Activated CD4-positive, alpha-beta T cell treated with anti-CD3 and anti-CD28 coated beads for 1 hour (primary cell): ENCODE measurements around the gene NFS1.
"Not testable (repeated sequence)": the region's sequence is repeated elsewhere in the genome, so short reads cannot be mapped to it uniquely, and the experiment has no call there.

Source experiments
- DNase-seq: peaks from one replicate; pipeline ENCODE4 v3.0.0-alpha.2; 2020

NFS1 gene

DNA sequence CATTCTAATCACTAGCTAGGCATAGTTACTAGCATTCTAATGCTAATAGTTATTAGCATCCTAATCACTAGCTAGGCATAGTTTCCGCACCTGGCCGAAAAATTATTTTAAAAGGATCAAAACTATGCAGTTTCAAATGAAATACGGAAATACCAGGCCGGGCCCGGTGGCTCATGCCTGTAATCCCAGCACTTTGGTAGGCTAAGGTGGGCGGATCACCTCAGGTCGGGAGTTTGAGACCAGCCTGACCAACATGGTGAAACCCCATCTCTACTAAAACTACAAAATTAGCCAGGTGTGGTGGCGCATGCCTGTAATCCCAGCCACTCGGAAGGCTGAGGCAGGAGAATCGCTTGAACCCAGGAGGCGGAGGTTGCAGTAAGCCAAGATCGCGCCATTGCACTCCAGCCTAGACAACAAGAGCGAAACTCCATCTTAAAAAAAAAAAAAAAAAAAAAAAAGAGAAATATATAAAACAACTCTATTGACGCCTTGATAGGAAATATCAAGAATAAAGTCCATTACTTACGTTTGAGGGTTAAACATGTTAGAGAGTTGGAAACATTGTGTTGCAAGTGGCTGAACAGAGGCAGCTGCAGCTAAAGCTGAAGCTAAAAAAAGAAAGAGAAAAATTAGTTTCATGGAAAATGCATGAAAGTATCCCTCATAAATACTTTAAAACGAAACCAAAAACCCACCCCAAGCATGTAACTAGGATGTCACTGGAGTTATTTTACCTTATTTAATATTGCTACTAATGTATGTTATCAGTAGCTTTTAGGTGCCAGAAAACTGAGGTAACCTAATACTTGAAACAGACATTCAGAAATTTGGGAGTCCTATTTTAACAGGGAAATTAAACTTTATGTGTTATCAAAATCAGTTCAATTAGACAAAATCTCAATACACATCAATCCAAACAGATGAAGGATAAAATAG is 7.7 kb upstream of the NFS1 start:
- DNase-seq: not testable (repeated sequence)

DNA sequence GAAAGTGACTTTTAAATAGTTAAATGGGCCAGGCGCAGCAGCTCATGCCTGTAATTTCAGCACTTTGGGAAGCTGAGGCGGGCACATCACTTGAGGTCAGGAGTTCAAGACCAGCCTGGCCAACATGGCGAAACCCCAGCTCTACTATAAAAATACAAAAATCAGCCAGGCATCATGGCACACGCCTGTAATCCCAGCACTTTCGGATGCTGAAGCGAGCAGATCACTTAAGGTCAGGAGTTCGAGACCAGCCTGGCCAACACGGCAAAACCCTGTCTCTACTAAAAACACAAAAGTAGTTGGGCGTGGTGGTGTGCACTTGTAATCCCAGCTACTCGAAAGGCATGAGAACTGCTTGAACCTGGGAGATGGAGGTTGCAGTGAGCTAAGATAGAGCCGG is 6.7 kb upstream of the NFS1 start:
- DNase-seq: not testable (repeated sequence)

DNA sequence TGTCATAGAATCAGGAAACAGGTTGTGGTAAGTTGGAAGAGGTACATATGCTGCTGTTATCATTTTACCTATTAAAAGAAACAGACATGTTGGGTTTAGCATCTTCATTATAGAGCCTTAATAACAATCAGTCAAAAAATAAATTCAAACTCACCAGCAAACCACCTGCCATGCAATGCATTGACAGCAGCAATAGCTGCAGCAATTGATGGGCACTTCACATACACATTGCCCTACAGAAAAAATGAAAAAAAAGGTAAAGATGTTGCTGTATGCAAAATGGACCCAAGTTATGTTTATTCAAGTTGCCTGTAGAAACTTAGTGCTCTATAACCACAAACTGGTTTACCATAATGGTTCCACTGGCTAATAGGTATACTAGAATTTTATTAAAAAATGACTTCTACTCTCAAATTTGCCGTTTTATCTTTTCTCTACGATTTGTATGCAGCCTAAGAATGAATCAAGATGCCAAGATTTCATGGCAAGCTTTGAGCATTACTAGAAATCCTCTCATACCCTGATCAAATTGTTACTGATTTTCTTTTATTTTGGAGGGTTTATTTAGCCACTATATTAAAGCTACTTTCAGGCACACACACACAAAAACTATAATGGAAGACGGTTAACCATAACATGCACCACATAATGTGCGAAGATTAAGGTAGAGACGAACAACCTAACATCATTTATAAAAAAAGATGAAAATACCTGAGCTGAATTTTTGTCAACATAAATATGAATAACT is 5.5 kb upstream of the NFS1 start:
- DNase-seq: no peak

DNA sequence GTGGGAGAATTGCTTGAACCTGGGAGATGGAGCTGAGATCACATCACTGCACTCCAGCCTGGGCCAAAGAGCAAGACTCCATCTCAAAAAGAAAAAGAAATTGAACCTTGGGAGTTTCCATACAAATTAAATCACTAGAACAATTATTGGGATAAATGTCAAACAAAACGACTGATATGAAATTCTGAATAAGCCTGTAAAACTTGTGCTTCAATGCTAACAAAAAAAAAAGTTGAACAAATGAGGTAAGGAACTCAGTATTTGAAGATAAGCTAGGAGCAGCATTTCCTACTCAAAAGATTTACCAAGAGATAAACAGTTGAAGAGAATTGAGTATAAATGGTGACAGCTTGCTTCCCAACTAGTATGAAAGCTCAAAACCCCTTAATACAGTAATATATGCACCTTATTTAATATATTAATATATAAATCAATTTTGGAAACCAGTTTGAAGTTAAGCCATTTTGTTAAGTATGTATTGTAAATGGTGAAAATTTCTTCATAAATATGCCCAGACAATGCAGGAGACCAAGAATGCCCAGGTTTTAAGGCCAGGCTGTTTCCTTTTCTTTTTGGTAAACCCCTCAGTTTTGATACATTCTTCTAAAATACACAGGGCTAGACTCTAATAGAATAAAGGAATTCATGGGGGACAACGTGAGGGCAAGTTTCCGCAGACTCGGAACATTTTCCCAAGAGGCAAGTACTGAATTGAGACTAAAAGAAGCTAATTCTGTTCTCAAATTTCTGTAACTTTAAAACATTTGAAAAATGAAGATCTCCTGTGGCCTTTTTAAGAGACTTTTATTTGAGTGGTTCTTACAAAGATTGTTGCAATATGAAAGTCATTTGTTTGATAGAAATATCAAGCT is 3.9 kb upstream of the NFS1 start:
- DNase-seq: no peak

DNA sequence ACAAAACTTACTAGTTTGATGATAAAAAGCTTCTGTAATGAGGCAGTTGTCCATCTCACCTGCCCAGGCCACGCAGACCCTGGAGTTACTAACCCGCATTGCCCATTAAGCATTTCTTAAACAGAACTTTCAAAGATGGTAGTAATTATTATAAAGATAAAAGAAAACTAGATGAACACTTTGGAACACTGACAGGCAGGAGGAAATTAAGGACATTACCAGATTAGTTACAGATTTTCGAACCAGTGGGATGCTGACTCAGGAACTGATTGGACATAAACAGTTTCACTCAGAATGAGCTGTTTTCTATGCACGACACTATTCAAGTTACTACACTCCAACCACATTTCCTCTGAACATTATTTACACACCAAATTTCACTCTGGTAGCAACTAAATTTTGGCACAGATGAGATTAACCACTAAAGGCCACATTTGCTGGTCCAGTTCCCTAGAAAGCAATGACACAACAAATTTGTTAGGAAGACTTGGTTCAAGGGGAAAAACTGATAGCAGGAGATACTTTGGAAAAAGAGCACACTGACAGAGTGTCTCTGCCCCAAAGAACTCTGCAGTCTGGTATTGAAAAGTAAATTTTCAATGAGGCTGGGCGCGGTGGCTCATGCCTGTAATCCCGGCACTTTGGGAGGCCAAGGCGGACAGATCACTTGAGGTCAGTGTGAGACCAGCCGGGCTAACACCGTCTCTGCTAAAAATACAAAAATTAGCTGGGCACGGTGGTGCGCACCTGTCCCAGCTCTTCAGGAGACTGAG is 3.1 kb upstream of the NFS1 start:
- no peak for DNase-seq

DNA sequence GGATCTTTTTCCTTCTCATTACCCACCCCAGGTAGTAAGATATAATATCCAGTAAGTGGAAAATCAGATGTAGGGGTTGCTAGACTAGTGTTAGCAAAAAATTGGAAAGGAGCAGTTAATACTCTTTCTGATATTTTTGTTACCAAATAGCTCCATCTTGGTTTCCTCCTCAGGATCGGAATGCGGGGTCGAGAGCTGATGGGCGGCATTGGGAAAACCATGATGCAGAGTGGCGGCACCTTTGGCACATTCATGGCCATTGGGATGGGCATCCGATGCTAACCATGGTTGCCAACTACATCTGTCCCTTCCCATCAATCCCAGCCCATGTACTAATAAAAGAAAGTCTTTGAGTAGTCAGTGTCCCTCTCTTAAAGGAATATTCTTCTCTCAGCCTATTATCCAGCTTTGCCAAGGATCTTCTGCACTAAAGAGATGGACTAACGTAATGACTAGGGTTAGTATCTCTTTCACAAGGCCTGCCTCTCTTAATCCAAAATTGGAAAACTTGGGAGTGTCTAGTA is 1.5 kb upstream of the NFS1 start:
- DNase-seq: no peak

DNA sequence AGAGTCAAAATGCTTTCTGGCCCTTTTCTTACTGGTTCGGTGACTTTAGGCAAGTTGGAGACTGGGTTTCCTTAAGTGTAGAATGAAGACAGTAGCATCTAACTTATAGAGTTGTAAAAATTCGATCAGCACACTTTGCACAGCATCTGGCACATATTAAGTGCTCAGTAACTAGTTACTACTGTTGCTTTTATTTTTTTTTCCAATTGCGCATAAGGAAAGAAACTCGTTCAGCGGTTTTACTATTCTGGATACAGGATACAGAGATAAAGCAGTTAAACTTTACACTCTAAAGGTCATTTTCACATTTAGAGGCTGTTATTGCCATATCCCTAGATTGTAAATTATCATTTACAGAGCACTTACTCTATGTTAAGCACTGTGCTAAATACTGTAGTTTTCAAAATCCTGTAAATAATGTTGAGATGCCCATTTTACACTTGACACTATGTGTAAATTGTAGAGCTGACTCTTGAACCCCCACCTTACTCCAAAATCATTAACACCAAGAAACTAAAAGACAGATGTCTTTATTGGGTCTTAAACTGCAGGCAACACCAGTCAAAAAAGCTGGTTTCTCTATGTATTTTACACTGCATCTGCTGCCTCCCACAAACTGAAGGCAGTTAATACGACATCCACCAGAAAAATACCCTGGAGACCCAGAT is 939 bp upstream of the NFS1 start:
- DNase-seq: no peak

DNA sequence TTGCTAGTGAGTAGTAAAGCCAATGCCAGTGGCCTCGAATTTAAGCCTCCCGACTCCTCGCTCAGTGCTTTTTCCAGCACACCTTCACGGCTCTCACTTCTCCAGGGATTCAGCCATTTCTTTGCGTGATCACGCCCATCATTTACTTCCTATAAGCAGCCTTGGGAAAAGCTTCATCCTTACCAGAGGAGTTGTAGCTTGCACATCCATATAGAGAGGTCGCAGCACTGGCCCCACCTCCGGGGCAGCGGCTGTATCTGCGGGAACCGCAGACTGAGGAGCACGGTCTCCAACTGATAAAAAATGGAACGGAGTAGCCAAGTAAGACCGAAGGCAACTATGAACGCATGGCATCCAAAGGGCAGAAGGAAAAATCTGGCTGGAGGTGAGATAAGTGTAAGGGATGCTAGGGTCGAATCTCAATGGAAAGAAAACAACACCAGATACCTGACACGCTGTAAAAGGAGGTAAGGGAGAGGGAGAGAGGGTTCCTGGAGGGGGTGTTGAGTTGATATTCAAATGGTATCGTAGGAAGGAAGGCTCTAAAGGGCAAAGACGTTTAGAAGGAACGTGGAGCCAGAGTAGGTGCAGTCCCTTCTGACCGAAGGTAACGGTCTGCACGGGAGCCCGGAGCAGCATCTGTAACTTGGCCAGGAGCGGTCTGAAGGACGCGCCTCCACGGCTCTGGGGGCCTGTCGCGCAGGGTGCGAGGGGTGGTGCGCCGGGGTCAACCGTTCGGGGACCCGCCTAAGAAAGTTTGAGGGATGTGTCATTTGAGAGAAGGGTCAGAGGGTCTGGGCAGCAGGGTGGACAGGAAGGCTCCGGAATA is 640 bp downstream of the NFS1 start:
- DNase-seq: no peak

DNA sequence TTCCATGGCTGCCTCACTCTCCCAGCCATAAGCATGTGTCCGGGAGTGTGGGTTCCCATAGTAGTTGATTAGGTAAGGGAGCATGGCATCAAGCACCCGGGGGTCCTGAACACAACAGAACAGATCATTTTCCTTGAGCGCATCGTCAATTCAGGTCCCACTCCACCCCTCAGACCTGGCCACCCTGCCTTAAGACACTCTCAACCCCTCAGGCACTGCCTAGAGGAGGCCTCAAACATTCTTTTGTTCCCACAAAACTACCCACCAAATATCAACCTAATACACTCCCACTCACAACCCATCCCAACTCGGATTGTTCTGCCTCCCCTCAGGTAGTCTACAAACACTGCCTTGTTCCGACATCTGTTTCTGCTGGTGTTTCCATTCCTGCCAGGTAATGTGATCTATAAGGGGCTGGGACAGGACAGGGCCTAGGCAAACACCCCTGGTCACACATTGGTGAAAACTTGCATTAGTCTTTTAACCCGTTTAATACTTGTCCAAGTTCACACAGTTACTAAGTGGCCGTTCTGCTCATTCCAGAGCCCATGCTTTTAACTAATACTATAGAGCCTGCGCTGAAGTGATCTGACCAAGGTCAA is 1.4 kb downstream of the NFS1 start:
- no peak for DNase-seq

DNA sequence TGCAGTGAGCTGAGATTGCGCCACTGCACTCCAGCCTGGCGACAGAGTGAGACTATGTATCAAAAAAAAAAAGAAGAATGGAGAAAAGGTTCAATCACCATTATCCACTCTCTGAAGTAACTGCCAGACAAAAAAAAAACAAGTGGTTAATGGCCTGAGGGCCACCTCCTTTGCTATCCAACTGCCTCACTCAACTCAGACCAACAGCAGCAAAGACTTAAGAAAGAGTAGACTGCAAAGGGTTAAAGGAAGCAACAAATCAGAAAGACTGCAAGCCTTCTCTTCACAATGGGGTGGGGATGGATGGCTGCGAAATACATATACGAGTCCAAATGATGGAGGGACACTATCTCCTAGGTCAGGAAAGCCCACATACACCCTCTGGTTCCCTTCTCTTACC is 3.2 kb downstream of the NFS1 start:
- no peak for DNase-seq

DNA sequence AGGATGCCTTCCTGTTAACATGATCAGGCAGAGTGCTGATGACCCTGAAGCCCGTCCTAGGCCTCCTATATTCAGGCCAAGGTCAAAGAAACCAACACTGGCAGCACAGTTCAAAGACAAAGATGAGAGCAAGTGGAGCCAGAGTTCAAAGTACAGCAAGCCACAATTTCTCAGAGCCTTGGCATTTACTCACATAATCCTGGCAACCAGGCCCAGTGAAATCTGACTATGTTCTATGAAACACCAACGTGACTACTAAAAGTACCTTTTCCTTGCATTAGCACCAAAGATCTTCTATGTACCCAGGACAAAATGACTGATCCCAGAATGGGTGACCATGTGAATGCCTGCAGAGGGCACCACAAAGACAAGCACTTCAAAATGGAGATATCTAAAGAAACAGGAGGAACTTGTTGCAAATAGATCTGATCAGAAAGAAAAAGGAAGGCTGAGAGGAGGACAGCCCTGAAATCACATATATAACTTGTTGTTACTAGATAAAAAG is 3.9 kb downstream of the NFS1 start:
- no peak for DNase-seq

DNA sequence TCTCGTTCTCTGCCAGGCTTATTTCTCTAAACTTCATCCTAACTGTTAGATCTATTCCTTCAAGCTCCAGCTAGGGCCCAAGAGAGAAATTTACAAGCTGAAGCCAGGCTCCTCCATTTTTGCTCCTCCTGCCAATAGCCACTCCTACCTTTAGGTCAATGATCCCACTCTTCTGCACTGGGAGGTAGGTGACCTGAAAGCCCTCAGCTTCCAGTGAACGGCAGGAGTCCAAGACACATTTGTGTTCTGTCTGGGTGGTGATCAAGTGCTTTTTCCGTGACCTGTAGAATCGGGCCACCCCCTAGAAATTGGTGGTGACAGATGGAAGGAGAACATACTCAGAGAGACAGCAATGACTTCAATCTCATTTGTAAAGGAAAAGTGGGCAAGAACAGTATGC is 8.9 kb downstream of the NFS1 start:
- no peak for DNase-seq

DNA sequence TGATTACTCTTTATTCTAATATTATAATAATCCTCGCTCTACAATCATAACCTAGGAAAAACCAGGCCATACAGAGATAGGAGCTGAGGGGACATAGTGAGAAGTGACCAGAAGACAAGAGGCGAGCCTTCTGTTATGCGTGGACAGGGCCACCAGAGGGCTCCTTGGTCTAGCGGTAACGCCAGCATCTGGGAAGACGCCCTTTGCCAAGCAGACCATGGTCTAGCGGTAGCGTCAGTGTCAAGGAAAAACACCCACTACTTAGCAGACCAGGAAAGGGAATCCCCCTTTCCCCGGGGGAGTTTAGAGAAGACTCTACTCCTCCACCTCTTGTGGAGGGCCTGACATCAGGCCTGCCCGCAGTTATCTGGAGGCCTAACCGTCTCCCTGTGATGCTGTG is 12.3 kb downstream of the NFS1 start:
- not testable (repeated sequence) for DNase-seq

DNA sequence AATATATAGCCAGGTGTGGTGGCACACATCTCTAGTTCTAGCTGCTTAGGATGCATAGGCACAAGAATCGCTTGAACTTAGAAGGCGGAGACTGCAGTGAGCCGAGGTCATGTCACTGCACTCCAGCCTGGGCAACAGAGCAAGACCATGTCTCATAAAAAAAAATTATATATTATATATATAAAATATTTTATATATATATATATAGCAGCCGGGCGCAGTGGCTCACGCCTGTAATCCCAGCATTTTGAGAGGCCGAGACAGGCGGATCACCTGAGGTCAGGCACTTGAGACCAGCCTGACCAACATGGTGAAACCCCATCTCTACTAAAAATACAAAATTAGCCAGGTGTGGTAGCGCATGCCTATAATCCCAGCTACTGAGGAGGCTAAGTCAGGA is 13.8 kb downstream of the NFS1 start:
- not testable (repeated sequence) for DNase-seq

DNA sequence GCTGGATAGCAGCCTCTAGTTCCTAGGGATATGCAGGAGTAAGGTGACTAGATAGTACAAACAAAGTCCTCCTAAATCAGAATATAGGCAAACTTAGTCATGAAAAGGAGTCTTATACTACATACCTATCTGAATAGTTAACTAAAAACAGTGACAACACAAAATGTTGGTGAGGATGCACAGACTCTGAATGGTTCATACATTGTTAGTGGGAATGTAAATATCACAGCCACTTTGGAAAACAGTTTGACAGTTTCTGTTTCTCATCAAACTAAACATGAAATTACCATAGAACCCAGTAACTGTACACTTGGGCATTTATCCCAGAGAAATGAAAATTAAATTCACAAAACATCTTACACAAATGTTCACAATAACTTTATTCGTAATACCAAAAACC is 17.2 kb downstream of the NFS1 start:
- no peak for DNase-seq

DNA sequence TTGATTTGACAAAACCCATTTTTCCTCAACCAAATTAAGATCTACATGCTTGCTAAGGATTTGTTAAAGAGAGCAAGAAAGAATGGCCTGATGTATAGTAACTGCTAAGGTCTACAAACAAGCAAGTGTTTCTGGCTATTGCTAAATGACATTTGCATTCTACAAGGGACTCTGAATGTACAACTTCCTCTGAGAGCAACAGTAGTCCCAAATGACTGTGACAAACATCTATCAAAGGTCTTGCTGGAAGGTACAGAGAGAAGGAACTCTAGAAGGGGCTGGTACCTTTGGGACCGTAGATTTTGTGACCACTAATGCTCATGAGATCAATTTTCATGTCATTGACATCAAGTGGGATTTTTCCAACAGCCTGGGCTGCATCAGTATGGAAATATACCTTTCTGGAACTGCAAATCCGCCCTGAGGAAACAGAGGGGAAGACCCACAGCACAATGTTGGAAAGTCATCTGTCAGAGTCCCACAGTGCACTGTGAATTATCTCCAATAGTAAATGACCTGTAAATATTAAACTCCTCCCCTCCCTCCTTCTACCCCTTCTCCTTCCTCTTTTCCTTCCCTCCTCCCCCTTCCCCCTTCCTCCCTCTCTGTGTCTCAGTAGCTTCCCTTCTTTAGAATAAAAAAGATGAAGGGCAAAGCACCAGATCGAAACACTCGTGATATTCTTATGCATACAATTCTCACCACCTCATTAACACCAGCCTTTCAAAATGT is 18.5 kb downstream of the NFS1 start:
- DNase-seq: no peak

DNA sequence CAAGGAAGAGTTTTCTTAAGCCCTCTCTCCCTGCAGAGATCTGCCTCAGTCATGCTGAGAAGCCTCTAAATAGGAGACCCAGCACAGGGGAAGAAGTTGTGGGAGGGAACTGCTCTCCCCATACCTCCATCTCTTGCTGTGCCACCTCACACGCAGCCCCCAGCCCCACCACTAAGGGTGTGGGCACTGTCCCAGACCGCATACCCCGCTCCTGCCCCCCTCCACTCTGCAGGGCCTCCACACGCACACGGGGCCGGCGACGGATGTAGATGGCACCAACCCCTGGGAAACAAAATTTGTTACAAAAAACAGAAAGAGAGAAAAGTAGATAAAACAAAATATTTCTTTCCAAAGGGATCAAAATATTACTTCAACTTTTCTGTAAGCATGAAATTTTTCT is 24.2 kb downstream of the NFS1 start:
- no peak for DNase-seq

DNA sequence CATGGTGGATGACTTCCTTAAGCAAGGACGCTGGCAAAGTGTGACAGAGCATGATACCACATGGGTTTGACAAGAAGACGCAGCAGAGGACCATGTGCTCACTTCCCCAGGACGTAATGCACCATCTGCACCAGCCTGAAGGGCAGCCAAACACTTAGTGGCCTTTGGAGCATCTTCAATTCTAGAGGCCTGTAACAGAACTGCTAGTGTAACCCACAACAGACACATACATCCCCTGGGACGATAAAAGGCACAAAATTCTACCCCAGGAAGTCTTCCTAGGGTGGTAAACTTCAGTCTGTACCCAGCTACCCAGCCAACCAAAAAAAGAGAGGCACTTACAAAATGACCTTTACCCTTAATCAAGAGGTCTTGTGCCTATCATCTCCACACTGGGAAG is 25.3 kb downstream of the NFS1 start:
- no peak for DNase-seq

DNA sequence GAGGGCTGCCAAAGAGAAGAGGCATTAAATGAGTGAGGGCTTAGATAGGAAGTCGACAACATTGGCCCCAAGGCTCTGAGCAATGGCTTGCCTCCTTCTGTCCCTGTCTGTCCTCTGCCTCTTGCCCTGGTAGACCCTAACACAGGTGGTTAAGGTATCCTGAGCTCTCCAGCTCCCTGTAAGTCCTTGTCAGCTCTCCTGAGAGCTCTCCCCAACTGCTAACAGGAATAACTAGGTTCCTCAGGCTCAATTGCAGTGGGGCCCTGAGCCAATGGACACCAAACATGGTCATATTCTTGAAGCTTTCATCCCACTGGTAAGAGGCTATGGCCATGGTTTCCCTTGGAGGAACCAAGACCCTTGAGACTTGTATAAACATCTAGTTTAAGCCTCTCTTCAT is 29.5 kb downstream of the NFS1 start:
- no peak for DNase-seq
